TTC549 (cell line): ENCODE measurements around the gene CDHR3.

ENCODE experiments used
- FAIRE-seq: peaks from 2 replicates; lab custom pipeline; 2012; peaks lifted over from hg19 to GRCh38; lab: Jason Lieb, UNC

Gene CDHR3

GRCh38 chr7:106050002-106050745 lies 87.1 kb downstream of the CDHR3 start:
- FAIRE-seq = no peak

DNA sequence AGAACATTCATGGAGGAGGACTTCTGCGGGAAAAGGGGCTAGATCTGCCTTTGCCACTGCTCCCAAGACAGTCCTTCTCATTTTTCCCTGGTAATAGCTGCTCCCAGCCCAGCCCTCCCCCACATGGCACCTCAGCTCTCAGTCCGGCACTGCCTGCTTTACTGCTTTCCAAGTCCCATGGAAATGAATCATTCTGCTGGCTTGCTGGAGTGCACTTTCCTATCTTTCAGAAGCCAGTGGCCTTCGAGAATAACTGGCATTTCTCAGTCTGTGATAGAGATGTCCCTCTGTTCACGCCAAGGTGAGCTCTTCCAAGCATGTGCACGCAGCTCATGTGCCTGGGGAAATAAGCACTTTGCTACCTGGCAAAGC lies 87.7 kb downstream of the CDHR3 start:
- FAIRE-seq = no peak

GRCh38 chr7:106052681-106053080 lies 89.6 kb downstream of the CDHR3 start:
- FAIRE-seq = no peak

GRCh38 chr7:106053109-106053508 lies 90.0 kb downstream of the CDHR3 start:
- no peak for FAIRE-seq

- no peak for FAIRE-seq
These were observed 91.3 kb downstream of the CDHR3 start for GRCh38 chr7:106054156-106054910.

DNA sequence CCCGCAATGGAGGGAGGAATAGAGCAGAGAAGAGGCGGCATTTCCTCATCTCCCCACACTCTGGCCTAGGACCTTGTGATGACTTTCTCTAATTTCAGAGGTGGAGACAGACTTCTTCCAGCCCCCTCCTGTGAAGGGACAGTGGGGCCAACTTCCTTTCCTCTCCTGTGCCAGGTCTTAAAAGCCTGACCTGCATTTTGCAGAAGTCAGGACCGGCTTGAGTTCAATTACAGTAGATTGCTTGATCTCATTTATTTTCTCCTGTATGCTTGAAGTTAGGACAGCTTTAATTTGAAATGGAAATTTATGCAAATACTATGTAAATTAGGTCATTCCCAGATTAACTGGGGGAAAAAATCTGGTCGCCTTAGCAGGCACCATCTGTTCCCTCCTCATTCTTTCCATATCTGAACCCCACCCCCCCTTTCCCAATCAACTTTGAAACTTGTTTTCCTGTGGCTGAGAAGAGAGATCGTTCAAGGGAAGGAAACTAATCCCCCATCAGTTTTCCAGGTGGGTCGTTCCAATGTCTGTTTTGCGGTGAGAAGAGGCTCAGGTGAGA lies 92.0 kb downstream of the CDHR3 start:
- no peak for FAIRE-seq

- no peak for FAIRE-seq
These were observed 93.6 kb downstream of the CDHR3 start for GRCh38 chr7:106056513-106057203.

DNA sequence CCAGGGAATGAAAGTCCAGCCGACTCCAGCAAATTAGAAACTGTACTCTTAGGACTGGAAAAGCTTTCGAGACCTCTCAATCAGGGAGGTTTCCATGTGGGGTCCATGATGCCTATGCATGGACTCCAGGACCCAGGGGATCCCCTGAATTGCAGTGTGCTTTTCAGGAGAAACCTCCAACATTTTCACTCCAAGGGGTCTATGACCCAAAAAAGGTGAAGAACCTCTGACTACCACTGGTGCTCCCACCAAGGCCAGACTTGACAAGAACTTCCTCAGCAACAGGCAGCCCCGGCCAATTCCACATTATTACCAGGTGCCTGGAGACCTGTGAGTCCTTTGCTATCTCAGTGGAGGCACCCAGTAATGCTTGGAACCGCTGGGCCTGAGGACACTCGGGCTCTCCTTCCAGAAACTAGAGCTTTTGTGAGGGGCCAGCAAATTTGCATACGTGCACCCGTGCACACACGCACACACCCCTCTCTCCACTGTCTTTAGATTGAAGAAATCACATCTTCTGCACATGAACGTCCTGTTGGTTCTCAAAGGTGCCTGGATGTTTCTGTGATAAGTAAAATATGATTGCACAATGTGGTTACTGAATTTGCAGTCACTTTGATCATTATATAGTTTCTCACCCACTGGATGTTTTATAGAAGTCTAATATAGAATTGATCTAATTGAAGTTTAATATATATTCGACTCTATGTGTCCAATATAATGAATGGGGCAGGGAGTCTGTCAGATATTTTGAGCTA lies 94.3 kb downstream of the CDHR3 start:
- no peak for FAIRE-seq

- no peak for FAIRE-seq
These were observed 95.2 kb downstream of the CDHR3 start for GRCh38 chr7:106057962-106058927.

- no peak for FAIRE-seq
These were observed 95.9 kb downstream of the CDHR3 start for GRCh38 chr7:106058928-106059324.

- no peak for FAIRE-seq
These were observed 96.5 kb downstream of the CDHR3 start for GRCh38 chr7:106059556-106059955.

DNA sequence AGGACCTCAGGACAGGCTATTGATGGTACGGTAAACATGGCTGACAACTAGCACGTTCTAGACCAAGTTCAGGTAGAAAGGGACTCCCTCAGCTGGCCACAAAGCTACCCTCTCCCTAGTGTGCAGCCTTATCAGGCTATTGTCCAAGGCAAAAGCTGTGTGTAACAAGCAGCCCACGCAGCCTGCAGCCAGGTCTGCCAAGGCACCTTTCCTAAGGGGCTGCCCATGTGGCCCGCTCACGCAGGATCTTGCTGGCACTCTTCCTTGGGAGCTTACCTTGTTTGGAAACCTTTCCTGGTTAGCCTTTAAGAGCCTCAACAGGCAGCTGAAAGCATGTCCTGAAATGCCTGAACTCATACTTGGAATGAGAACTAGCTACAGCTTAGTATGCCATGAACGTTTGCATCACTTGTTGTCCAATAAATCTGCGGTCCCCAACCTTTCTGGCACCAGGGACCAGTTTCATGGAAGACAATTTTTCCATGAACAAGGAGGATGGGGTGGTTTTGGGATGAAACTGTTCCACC lies 97.4 kb downstream of the CDHR3 start:
- FAIRE-seq = no peak

- no peak for FAIRE-seq
These were observed 98.4 kb downstream of the CDHR3 start for GRCh38 chr7:106061301-106061979.

DNA sequence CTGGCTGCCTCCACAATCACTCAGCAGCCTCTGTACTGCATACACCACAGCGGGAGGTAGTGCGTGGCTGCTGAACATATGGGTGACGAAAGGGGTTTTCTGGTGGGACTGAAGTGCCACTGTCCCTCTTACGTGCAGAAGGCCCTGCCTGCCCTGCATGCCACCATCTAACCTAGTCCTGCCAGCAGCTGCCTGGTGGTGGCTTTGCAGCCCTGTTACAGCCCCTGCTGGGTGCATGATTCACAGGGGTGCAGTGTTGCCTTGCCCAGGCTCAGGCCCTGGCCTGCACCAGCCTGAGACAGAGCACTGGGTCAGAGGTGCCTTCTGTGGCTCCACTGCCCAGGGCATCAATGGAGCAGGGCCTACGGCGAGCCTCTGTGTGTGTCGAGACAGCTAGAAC lies 98.9 kb downstream of the CDHR3 start:
- FAIRE-seq = no peak

- no peak for FAIRE-seq
These were observed 99.5 kb downstream of the CDHR3 start for GRCh38 chr7:106062521-106062931.

GRCh38 chr7:106063024-106063423 lies 100.0 kb downstream of the CDHR3 start:
- no peak for FAIRE-seq

- no peak for FAIRE-seq
These were observed 100.6 kb downstream of the CDHR3 start for GRCh38 chr7:106063692-106064091.

DNA sequence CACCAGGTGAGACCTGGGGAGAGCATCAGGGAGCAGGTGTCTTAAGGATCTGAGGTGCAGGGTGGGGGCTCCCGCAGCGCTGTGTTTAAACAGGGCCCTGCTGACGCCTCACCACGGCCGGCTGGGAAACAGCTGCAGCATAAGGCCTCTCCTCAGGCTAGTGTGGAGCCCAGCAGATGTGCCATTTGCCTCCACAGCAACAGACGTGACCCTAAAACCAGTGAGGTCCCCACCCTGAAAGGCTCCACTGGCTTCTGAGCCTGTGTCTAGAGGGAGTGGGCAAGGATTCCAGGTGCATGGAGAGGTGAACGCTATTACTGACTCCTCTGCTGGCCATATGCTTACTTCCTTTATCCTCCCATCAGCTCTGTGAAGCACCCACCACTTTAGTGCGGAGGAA lies 101.3 kb downstream of the CDHR3 start:
- FAIRE-seq = no peak

GRCh38 chr7:106064771-106065574 lies 101.9 kb downstream of the CDHR3 start:
- no peak for FAIRE-seq
